Hindlimb muscle (tissue), 1 donor: ENCODE measurements around the gene NRXN3. TPM values are rescaled to one million over a fixed set of nuclear protein-coding genes. Genes with fewer than 3 reads are reported as not detected.
"Not testable (repeated sequence)": the region's sequence is repeated elsewhere in the genome, so short reads cannot be mapped to it uniquely, and the experiment has no call there.

ENCODE experiments used
- DNase-seq: peaks from one replicate; pipeline ENCODE4 v3.0.0-alpha.2; 2013
- polyA plus RNA-seq: library from polyadenylated mRNA; unstranded; fragments of 120-200 nt; gene quantifications from one replicate; pipeline ENCODE4 v1.2.1, GENCODE V29; 2013; ENCODE audit not compliant: insufficient read length

Gene NRXN3
- polyA plus RNA-seq, 1 donor, result 0.40 TPM

- peak; percentile 79 for DNase-seq
These were observed 789.6 kb downstream of the NRXN3 start for GRCh38 chr14:78959674-78960264.

DNA sequence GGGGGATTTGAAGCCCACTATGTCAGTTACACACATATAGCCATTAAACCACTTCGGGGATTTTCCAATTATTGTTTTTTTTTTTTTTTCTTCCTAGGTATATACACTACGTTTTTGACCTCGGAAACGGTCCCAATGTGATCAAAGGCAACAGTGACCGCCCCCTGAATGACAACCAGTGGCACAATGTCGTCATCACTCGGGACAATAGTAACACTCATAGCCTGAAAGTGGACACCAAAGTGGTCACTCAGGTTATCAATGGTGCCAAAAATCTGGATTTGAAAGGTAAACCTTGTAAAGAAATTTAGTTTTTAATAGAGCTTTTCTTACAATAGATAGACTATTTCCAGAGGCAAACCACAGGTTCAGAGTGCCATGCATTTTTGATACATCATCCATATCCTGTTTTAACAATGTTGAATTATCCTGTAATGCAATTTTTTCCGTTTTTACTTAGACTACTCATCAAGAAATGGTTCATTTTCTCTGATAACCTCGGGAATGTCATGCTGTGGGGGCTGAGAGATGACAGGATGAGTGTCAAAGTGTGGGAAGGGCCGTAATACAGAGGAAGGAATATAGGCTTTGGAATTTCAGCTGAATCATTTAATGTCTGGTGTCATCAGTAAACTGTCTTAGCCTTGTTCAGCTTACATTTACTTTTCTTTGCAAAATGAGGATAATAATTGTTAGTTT is 797.1 kb downstream of the NRXN3 start:
- DNase-seq, result no peak

- no peak for DNase-seq
These were observed 798.1 kb downstream of the NRXN3 start for GRCh38 chr14:78968265-78968664.

DNA sequence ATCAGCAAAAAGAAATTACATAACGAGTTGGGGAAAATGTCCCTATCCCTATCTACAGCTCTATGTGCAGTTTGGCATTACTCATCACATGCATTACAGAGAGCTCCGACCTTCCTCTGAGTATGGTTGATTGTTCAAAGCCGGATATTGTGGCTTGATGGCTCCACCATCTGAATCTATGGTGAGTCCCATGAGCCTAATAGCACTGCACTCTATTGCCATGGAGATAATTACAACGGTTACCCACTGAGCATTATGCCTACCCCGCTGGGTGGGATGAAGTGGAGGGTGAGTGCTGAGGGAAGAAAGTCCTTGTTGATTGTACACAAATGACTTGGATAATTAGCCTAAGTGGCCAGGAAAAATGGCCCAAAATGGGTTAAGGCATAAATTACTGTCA is 800.5 kb downstream of the NRXN3 start:
- no peak for DNase-seq

DNA sequence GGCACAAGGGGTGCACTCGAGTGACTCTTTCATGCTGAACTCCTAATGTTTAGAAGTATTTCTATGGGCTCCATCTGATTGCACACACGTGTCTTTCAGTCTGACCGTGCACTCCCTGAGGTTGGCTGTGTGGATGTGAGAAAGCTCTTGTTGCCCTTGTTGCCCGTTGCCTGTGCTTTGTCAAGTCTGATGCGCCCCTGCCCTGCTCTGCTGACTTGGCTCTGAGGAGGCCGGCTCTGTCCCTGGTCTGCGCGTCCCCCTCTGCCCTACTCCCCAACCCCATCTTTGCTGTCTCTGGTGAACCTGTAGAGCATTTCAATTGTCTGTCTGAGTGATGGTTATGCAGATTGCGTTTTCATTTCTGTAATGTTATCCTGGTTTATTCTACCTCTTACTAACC is 802.3 kb downstream of the NRXN3 start:
- DNase-seq, result no peak

GRCh38 chr14:78974691-78975090 is 804.5 kb downstream of the NRXN3 start:
- DNase-seq, result no peak

DNA sequence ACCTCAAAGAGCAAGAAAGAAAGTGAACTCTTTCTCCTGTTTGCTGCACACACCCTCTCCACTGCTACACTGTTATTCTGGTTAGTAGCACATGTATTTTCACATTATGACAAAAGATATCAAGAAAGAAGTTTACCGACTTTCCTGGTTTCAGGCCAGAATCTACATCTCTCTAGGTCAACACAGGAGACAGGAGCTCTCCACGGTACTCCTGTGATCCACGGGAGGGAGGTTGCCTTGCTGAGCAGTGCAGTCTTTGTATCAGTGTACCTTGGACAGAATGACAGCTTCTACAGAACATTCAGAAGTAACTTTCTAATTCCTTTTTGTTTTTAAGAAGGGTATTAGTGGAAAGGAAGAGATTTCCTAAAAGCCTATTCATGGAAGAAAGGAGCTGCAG is 805.6 kb downstream of the NRXN3 start:
- DNase-seq, result no peak

GRCh38 chr14:78978896-78979295 is 808.7 kb downstream of the NRXN3 start:
- no peak for DNase-seq

GRCh38 chr14:78982551-78982950 is 812.4 kb downstream of the NRXN3 start:
- DNase-seq, result no peak

- no peak for DNase-seq
These were observed 813.0 kb downstream of the NRXN3 start for GRCh38 chr14:78983126-78983525.

GRCh38 chr14:78985668-78986381 is 815.7 kb downstream of the NRXN3 start:
- DNase-seq, result no peak

DNA sequence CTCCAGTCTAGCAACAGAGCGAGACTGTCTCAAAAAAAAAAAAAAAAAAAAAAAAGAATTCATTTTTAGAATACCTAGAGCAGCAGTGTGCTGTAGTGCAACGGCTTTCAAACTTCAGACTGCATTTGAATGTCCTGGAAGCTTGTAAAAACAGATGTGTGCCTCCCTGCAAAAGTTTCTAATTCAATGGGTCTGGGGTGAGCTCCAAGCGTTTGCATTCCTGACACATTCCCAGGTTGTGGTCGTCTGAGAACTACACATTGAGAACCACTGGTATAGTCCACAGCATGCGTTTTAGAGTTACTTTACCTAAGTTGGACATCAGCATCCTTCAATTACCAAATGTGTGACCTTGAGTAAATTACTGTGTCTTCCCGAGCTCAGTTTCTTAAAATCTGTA is 816.8 kb downstream of the NRXN3 start:
- DNase-seq, result no peak

GRCh38 chr14:78989221-78989620 is 819.0 kb downstream of the NRXN3 start:
- no peak for DNase-seq

GRCh38 chr14:78992867-78993266 is 822.7 kb downstream of the NRXN3 start:
- DNase-seq, result no peak

- peak; percentile 74 for DNase-seq
These were observed 827.6 kb downstream of the NRXN3 start for GRCh38 chr14:78997811-78998210.

GRCh38 chr14:79009286-79009685 is 839.1 kb downstream of the NRXN3 start:
- DNase-seq, result no peak

DNA sequence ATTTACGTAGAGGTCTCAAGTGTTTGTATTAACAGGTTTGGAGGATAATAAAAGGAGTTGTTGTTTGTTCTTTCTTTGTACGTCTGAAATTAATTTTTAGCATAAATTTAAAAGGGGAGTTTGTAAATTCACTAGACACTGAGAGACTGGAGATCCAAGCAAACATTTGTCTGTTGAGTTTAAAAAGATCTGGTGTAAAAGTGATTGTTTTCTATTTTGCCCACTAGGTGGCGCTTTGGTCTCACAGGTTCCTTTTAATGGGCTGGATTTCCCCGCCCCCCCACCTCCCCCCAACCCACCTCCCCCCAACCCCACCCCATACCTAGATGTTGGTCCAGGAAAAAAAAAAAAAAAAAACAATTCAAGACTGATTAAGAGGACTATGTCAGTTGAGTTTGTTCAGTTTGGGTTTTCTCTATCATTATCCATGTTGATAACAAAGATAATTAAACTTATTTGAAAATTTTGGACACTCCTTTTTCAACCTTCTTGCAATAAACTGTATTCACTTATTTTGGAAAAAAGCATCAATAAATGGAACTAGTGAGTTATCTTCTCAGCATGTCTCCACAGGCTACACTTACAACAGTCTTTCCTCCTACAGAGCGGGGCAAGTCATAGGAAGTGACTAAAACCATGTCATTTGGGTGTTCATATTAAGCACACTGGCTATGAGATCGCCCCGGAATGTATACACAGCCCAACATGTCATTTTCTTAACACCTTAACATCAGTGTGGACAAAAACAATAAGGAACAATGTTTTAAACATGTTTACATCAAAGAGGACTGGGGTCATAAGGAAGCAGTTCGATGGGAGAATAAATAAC is 841.1 kb downstream of the NRXN3 start:
- peak; percentile 13 for DNase-seq

DNA sequence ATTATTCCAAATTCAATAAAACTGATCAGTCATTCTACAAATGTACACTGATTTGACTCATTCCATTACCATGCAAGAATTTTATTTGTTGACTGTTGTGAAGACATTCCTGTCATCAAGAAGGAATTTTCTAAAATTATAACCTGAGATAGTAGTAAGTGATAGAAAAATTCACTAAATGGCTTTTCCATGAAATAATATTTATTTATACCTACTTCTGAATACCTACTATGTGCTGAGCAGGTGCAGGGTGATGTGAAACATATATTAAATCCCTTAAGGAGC is 841.7 kb downstream of the NRXN3 start:
- DNase-seq, result no peak

- DNase-seq, result no peak
These were observed 846.8 kb downstream of the NRXN3 start for GRCh38 chr14:79016828-79017505.

DNA sequence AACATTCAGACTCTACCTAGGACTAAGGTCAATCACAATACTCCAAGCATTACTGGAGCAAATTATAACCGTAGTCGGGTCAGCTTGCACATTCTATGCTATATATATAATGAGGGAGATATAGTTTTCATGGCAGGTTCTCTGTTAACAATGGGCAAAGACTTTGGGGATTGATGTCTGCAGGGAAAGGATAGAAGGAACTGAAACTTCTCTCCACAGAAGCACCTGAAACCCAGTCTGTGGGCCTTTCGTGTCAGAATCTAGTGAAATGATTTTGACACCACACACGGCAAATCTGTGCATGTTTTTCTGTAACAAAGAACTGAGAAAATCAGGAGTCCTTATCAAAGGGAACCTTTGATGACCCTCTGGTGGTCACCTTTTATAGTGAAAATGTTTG is 847.4 kb downstream of the NRXN3 start:
- DNase-seq, result no peak

GRCh38 chr14:79018836-79019235 is 848.7 kb downstream of the NRXN3 start:
- DNase-seq, result no peak

GRCh38 chr14:79019898-79020297 is 849.7 kb downstream of the NRXN3 start:
- not testable (repeated sequence) for DNase-seq

DNA sequence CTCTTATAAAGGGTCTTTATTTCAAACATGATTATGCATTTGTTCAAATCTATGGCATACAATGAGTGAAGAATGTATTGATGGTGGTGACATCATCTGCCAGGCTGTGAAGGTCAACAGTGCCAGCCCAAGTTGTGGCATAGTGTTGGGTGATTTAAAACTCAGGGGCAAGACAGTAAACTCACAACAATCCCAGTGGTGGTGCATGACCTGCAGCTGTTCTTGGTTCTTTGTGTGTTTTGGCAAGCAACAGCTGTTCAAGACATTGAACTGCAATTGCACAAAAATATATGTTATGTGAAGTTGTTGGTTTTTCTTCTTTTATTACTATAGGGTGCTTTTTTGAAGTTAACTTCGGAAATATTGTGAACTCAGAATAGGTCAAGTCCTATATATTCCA is 851.6 kb downstream of the NRXN3 start:
- no peak for DNase-seq
